NK-92 (cell line): ENCODE results near the gene NFATC1.

Source experiments
- DNase-seq: peaks from one replicate; lab custom pipeline; 2025; ENCODE audit not compliant: unreplicated experiment; lab: John Stamatoyannopoulos, UW

NFATC1 gene

GRCh38 chr18:79552140-79552631, 156.5 kb downstream of the NFATC1 start:
- DNase-seq, result no peak

- no peak for DNase-seq
These were observed 157.0 kb downstream of the NFATC1 start for GRCh38 chr18:79552696-79553095.

GRCh38 chr18:79553154-79553553, 157.4 kb downstream of the NFATC1 start:
- DNase-seq, result no peak

DNA sequence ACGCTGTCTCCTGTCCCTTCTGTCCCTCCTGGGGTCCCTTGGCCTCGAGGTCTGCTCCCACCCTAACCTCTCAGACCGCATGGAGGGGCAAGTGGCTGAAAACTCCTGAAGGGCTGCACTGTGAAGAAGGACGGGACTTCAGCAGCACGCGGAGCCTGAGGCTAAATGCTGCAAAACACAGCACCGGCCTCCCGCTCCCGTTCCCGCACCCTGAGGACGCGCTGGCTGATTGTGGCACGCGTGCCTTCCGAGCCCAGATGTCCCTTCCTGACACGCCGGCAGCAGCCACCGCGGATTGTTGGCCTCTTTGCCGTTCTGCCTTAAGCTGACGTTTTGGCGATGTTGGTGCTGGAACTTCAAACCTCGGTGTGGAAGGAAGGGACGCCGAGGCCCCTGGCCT, 158.0 kb downstream of the NFATC1 start:
- no peak for DNase-seq

GRCh38 chr18:79554321-79554720, 158.6 kb downstream of the NFATC1 start:
- DNase-seq, result no peak

- no peak for DNase-seq
These were observed 159.4 kb downstream of the NFATC1 start for GRCh38 chr18:79554945-79555645.

DNA sequence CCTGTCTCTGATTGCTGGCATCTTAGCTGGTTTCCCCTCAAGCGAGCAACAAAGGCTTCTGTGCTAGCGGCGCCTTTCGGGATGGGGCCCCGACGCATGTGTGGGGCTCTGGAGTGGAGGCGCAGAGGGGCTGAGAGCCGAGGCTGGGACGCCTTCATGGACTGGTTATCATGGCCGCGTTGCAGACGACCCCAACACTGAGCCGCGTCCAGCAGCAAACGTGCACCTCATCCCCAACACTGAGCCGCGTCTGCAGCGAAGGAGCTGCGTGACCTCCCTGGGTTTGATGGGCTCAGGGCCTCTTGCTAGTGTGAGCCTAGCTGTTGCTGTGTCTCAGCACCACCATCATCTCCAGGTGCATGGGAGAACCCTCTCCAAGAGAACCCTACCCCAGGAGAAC, 160.2 kb downstream of the NFATC1 start:
- no peak for DNase-seq

DNA sequence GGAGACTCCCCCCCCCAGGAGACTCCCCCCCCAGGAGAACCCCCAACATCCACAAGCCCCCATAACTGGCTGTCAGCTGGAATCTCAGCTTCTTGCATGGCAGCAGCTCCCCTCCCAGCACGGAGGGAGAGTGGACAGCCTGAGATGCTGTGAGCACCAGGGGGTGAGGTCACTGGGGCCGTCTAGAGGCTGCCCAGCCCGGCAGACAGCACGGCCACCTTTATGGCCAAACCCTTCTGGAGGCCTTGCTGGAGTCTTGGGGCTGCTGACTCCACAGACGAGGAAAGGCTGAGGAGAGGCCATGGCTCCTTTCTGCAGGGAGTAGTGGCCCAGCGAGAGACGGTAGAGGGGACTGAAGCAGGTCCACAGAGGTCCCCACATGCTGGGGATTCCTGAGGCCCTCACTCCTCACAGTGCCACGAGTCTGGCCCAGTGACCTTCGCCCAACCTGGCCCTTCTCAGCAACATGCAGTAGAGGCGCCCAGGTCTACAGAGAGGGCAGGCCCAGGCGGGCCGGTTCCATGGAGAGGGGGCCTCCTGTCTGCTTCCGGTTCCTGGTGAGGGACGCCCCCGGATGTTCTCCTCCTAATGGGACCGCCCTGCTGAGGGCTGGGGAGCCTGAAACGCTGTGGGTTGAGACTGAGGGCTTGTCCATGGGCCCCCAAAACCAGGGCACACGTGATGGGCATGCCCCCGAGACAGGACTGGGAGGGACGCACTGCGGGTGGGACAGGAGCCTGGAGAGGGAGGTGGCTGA, 161.3 kb downstream of the NFATC1 start:
- DNase-seq, result no peak

- DNase-seq, result no peak
These were observed 162.6 kb downstream of the NFATC1 start for GRCh38 chr18:79558196-79558932.

DNA sequence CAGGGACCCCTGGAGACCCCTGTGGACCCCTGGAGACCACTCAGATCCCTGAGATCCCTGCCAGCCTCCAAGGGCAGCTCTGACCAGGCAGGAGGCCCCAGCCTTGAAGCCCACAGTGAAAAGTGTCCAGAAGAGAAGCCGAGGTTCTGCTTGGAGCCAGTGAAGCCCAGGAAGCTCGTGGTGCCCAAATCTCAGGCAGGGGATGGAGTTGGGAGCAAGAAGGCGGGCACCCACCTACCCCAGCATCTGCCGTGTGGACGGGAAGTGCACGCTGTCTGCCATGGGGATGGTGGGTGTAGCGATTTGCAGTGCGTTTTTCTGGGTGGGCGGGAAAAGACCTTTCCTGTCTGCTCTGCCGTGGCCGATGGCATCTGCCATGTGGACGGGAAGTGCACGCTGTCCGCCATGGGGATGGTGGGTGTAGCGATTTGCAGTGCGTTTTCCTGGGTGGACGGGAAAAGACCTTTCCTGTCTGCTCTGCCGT, 163.2 kb downstream of the NFATC1 start:
- no peak for DNase-seq

- no peak for DNase-seq
These were observed 163.7 kb downstream of the NFATC1 start for GRCh38 chr18:79559436-79559835.

DNA sequence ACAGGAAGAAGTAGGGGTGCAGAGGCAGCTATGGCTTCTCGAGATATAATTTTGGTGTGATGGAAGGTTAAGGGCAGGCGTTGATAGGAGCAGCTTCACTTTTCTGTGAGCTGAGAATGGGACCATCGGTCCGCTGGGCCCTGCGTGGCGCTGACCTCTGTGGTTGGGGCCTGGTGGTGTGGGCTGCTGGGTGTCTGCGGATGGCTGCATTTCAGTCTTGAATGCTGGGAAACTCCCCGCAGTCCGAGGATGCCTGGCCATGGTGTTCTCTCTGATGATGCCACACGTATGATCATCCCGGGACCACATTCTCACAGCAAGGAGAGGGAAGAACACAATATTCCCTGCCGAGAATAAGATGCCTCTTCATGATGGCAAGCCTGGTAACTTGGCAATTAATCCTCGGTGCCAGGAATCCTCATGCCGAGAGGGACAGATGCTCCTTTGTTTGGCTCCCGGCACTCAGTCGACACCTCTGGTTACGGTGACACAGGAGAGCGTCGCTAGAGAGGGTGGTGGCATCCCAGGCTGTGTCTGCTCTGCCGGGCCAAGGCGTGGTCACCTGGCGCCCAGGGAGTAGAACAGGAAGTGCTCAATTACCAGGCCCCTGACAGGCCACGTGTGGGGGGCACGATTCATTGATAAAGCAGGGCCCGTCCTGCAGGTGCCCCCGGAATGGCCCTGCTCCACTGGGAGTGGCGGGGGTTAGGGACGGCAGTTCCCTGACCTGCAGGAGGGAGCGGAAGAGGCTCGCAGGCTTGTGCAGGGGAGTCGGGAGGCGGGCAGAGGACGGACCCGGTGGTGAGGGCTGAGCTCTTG, 164.5 kb downstream of the NFATC1 start:
- DNase-seq, result no peak

DNA sequence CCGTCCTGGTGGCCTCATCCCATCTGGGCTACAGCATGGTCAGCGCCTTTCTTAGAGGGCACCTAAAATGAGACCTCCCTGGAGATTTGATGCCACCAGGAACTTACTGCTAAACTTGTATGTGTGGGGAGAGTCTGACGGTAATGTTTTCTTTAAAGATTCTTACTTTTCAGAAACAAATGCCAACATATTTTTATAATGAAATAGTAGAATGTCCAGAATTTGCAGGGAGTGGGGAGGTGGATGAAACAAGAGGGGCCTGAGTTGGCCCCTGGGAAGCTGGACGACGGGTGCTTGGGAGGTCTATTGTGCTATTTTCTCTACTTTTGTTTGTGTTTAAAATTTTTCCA, 165.1 kb downstream of the NFATC1 start:
- no peak for DNase-seq

DNA sequence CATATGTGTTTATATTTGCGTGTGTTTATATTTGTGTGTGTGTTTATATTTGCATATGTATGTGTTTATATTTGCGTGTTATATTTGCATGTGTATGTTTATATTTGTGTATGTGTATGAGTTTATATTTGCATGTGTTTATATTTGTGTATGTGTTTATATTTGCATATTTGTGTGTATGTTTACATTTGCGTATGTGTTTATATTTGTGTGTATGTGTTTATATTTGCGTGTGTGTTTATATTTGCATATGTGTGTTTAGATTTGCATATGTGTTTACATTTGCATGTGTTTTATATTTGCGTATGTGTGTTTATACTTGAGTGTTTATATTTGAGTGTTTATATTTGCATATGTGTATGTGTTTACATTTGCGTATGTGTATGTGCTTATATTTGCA, 168.2 kb downstream of the NFATC1 start:
- DNase-seq, result no peak

- no peak for DNase-seq
These were observed 168.7 kb downstream of the NFATC1 start for GRCh38 chr18:79564441-79564840.

- DNase-seq, result no peak
These were observed 171.2 kb downstream of the NFATC1 start for GRCh38 chr18:79566771-79567431.

DNA sequence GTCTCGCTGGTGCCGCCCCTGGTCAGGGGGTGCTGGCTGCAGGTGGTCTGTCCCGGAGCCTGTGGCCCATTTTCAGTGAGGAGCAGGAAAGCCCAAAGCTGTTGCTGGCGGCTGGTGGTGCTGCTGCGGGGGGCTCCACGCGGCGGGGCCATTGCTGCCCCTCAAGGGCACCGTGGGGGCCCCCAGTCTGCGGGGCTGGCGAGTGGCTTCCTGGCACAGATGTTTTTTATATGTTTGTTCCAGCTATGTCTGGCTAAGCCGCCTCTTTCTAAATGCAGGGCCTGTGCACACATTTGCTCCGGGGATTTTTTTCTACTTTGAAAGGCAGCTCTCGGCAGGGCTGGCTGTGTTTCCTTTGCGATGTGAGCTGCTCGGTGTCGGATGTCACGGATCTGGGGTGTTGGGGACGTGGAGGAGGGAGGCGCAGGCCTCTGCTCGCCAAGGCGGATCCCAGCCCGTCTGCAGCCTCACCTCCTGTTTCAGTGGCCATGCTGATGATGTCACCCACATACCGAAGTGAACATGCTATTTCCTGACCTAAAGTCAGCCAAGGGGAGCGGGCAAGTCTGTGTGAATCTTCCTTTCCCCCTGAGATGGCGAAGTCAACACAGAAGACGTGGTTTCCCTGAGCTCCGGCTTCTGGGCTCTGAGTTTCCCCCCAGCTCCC, 171.9 kb downstream of the NFATC1 start:
- DNase-seq, result no peak

GRCh38 chr18:79568543-79569205, 172.9 kb downstream of the NFATC1 start:
- DNase-seq, result no peak

DNA sequence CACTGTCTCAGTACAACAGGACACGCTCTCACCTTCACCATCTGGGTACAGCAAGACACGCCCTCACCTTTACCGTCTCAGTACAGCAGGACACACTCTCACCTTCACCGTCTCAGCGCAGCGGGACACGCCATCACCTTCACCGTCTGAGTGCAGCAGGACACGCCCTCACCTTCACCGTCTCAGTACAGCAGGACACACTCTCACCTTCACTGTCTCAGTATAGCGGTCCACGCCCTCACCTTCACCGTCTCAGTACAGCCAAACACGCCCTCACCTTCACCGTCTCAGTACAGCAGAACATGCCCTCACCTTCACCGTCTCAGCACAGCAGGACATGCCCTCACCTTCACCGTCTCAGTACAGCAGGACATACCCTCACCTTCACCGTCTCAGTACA, 174.0 kb downstream of the NFATC1 start:
- DNase-seq, result no peak
